NCI-H2227 (cell line): ENCODE results near the gene ZP4.
"Not testable (repeated sequence)": the region's sequence is repeated elsewhere in the genome, so short reads cannot be mapped to it uniquely, and the experiment has no call there.

Experiments
- DNase-seq: peaks from one replicate; lab custom pipeline; 2025; ENCODE audit not compliant: unreplicated experiment; lab: John Stamatoyannopoulos, UW

Gene ZP4

GRCh38 chr1:237878406-237878805 lies 12.3 kb downstream of the ZP4 start:
- no peak for DNase-seq

DNA sequence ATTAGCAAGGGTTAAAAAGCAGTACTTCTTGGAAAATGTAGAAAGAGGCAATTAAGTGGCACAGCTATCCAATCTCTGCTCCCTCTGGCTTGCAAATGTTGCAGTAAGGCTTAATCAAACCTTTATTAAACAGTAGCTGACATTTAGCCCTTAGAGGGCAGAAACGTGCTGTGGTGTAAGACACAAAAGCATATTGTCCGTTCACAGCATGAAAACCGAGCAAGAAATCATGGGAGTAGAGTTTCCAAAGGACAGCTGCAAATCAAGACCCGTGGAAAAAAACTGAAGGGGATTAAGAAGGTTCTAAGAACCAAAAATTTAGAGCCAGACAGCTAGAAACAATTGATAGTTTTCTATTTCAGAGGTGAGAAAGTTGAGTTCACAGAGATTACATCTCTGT lies 13.1 kb downstream of the ZP4 start:
- DNase-seq = no peak

DNA sequence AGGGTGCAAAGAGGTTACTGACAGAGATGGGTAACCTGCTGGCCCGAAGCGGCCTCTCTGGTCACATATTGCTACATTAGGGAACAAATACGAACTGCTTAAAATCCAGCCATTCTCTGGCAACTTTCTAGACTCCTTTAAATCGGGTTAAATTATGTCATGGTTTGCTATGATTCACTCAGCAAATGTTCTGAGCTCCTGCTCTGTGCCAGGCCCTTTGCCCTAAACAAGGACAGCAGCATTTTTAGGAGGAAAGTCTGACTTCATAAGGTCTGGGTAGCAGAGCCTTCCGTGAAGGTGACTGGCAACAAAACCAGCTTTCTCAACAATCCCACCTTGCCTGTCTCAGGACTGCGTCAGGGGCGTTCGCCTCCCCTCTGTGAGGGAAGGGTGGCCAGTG lies 15.4 kb downstream of the ZP4 start:
- DNase-seq = no peak

DNA sequence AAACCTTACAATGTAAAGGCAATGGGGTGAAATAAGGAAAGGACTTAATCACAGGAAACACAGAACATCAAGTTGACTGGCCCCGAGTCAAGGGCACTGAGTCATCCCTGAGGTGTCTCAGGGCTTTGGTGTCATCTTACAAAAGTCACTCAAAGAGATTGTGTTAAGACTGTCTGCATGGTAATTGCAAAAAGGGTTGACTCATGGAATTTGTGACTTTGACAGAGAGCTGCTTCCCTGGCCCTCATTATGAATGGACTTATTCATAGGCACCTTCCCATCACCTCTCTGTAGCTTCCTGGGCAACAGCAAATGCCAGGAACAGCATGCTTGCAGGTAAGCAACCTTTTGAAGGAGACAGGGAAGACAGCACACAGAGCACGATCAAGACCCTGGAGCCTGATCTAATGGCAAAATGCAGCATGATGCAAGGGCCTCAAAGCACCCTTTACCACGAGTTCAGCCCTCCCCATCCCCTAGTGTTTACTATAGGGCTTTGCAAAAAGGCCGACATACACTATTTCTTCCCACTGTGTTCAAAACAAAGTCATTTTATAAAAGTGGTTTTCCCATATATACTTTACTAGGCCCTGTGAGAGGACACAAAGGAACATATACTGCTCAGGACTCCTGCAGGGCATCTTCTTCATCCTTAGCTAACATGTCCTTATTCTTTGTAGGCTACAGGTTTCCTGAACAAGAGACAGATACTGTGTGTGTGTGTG lies 17.1 kb downstream of the ZP4 start:
- no peak for DNase-seq

DNA sequence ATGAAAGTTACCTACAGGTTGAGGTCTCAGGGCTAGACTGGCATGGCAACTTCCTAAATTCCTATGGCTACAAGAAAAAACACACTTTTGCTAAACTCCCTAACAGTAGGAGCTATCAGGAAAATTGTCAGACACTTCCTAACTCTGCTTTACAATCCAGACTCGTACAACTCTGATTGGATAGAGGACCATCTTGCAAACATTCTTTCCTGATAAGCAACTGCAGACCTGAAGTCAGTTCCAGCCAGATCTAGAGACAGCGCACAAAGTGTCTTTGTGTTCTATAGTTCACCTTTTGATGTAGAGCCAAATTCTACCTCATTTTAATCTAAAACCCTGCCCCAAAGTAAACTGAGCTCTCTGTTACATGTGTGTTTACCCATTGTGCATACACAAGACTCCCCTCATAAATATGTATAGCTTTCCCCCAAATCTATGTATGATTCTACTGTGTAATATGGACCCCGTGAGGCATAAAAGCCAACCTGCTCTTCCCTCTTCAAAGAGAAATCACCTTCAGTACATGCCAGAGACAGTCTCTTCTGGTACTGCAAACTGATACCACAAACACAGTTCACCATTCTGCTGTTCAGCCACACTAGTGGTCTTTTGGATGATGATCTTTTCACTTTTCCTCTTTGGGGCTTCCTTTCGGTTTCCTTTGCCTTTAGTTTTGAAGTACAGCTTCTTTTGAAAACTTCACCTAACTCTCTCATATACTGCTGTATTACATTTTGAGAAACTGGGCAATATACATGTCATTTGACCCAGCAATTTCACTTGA lies 21.7 kb downstream of the ZP4 start:
- DNase-seq = no peak

DNA sequence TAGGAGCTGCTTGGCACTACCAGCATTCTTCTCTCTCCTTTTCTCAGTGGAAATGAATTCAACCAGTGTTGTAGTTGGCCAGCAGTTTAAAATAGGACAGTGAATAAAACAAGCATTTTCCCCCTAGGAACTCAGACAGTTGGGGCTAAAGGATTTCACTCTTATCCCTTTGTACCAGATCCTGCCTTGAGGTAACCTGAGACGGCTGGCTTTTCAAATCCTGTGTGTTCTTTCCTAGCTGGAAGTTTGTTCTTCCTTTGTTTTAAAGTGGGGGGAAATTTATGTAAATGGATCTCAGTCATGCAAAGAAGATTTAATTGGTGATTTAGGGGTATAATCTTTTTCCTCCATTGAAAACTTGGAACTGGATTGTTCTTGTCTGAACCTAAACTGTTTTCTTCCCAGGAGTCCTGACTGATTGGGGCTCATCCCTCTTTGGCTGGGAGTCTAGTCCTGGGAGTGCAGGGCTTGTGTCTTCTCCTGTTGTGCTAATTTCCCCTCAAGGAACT lies 23.3 kb downstream of the ZP4 start:
- DNase-seq = no peak

DNA sequence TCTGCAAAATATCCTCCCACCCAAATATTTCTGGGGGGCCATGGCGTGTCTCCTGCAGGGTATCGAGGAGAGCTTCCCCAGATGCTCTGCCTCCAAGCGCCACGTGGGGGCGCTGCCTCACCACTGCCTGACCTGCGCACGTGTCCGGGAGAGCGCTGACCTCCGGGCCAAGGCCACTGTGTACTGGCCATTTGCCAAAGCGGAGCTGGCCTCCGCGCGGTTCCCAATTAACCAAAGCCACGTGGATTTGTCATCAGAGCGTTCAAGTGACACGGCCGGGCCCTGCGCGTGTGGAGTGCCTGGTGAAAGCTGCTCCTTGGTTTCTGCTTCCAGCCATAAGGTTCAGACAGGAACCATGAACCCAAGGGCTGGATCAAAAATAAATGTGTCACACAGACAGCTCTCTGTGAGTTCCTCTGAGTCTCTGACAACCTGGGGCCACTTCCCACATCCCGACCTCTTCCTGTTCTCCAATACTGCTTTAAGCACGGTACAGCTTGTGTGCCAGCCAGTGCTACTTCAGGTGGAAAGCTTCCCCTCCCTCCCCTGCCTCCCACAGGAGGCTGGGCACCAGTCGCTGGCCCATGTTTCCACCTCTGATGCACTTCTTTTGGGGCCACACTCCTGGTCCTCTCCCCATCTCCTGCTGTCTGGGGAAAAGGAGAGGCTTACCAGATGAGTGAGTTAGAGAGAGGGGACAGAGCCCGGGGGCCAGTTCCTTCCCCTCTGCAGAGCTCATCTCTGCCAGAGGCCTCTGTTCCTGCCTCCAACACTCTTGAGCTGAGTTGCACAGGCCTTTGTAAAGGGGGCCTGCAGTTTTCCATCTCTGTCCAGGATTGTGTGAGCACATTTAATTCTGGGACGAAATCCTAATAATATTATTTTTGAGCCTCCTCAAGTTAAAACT lies 26.1 kb downstream of the ZP4 start:
- no peak for DNase-seq

DNA sequence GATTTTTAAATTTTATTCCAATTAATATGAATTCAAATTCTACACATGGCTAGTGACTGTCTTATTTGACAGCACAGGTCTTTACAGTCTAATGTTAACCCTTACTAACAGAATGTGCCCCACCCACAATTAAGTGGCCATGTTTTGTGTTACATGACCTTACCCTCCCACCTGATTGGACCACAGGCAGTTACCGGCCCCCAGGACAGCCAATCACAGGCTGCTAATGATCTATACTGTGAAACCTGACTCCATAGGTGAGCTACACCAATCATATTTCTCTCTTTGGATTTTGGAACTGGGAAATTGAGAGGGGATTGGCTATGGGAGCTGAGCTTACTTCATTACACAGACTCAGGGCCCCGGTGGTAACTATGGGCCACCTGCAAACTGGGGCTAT lies 27.5 kb downstream of the ZP4 start:
- DNase-seq = no peak

GRCh38 chr1:237861944-237862343 lies 28.8 kb downstream of the ZP4 start:
- no peak for DNase-seq

GRCh38 chr1:237858992-237859391 lies 31.7 kb downstream of the ZP4 start:
- no peak for DNase-seq

GRCh38 chr1:237857455-237857854 lies 33.3 kb downstream of the ZP4 start:
- no peak for DNase-seq

DNA sequence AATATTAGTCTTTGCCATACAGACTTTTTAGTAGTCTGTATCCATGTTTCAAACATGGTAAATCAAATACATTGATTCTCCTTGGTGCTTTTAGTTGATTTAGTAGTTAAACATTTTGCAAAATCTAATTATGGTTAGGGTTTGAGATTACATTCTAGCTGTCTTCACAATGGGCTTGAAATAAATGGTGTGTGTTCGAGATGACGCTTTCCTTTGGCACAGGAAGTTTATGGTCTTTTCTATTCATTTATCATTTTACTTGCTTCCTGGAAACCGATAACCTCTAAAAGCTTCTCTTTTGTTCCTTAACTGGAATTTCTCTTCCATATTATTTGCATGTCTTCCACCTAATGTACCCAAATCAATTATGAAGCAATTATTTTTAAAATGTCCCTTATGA lies 38.4 kb downstream of the ZP4 start:
- DNase-seq = no peak

DNA sequence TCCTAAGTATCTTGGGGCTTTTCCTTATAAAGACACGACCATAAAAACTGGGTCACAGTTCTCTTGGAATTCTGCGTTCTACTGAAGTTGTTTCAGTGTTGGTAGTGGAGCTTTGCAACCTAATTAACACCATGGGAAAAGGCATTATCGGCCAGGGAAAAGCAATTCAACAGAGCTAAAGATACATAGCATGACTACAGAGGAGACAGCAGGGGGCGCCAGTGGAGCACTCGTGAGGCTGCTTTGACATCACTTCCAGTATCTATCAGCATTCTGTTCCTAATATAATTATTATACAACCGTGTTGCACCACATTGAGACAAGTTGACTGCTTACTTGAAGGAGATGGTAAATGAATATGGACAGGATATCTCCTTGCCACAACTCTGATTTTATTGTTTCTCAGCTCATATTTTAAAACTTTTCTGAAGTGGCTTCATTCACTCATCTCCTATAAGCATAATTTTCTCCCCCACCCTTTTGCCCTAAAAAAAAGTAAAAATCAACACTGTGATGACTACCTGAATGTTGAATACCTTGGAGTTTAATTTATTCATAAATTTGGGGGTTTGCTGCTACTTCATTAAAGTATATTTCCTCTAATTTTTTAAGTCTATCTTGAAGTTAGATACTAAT lies 39.4 kb downstream of the ZP4 start:
- DNase-seq = no peak

- not testable (repeated sequence) for DNase-seq
Observed at GRCh38 chr1:237843516-237843915, 47.2 kb downstream of the ZP4 start.

- no peak for DNase-seq
Observed at GRCh38 chr1:237841485-237841884, 49.2 kb downstream of the ZP4 start.

- DNase-seq = no peak
Observed at GRCh38 chr1:237838904-237839534, 51.7 kb downstream of the ZP4 start.

GRCh38 chr1:237838320-237838719 lies 52.4 kb downstream of the ZP4 start:
- no peak for DNase-seq

- DNase-seq = no peak
Observed at GRCh38 chr1:237834461-237834860, 56.3 kb downstream of the ZP4 start.

GRCh38 chr1:237834048-237834447 lies 56.7 kb downstream of the ZP4 start:
- no peak for DNase-seq

GRCh38 chr1:237832858-237833257 lies 57.9 kb downstream of the ZP4 start:
- no peak for DNase-seq
